Measurements from ENCODE around the gene CTTN.
"Not testable (repeated sequence)": the region's sequence is repeated elsewhere in the genome, so short reads cannot be mapped to it uniquely, and the experiment has no call there.

The CTTN gene

GRCh38 chr11:70381872-70382861, 16.2 kb upstream of the CTTN start:
- no peak for DNase-seq (ENCODE audit: low read depth in 2 of 2)

GRCh38 chr11:70383664-70384565, 14.4 kb upstream of the CTTN start:
- DNase-seq (ENCODE audit: low read depth in 2 of 2) = no peak

- no peak for DNase-seq (ENCODE audit: low read depth in 2 of 2)
Measured at GRCh38 chr11:70384566-70385152, 13.7 kb upstream of the CTTN start.

GRCh38 chr11:70387564-70387963, 10.8 kb upstream of the CTTN start:
- no peak for DNase-seq (ENCODE audit: low read depth in 2 of 2)

DNA sequence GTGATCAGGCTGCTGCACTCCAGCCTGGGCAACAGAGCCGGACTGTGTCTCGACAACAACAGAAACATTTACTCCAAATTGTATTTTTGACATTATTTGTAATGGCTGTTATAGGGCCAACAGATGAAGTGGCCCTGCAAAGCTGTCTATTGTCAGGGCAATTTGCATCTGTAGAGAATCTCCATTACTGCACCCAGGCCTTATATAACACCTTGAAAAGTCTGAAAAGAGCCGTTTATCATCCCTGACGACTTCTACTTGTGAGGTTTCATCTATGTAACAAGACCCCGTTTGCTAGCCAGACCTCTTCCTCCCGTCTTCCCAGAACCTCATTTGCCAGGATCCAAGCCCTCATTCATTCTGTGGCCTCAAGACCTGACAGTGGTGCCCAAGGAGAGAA, 9.1 kb upstream of the CTTN start:
- no peak for DNase-seq (ENCODE audit: low read depth in 2 of 2)

DNA sequence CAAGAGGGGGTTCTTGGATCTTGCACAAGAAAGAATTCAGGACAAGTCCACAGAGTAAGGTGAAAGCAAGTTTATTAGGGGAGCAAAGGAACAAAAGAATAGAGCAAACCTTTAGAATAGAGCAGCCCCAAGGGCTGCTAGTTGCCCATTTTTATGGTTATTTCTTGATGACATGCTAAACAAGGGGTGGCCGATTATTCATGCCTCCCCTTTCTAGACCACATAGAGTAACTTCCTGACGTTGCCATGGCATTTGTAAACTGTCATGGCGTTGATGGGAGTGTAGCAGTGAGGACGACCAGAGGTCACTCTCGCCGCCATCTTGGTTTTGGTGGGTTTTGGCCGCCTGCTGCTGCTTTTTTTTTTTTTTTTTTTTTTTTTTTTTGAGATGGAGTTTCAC, 7.4 kb upstream of the CTTN start:
- not testable (repeated sequence) for DNase-seq (ENCODE audit: low read depth in 2 of 2)

GRCh38 chr11:70394211-70394950, 3.9 kb upstream of the CTTN start:
- no peak for DNase-seq (ENCODE audit: low read depth in 2 of 2)

GRCh38 chr11:70397336-70397982, 870 bp upstream of the CTTN start:
- no peak for DNase-seq (ENCODE audit: low read depth in 2 of 2)

DNA sequence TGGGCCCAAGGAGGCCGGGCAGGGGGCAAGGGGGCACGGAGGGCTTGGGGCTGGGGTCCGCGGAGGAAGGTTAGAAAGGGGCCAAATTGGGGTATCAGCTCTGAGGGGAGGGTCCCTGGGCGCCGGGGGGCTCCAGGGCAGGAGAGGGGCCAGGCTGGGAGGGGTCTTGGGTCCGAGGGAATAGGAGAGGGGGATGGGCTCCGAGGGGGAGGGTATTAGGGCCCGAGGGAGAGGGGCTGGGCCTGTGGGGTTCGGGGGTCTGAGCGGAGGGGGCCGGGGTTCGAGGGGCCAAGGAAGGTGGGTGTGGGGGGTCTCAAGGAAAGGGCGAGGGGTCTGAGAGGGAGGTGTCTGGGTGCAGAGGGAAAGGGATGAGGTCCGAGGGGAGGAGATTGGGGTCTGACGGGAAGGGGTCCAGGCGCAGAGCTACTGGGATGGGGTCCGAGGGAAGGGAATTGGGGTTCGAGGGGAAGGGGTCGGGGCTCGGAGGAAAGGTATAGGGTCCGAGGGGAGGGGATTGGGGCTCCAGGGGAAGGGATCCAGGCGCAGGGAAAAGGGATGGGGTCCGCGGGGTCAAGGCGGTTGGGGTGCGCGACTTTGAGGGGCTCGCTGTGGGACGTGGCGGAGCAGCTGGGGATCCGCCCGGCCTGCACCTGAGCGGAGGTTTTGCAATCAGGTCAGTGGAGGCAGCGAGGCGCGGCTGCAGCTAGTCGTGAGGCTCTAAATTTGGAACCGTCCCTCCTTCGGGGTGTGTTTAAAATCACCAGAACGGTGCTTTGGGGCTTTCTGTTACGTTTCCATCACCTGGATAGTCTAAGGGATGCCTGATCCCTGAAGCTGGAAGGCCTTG, 728 bp downstream of the CTTN start:
- no peak for DNase-seq (ENCODE audit: low read depth in 2 of 2)

DNA sequence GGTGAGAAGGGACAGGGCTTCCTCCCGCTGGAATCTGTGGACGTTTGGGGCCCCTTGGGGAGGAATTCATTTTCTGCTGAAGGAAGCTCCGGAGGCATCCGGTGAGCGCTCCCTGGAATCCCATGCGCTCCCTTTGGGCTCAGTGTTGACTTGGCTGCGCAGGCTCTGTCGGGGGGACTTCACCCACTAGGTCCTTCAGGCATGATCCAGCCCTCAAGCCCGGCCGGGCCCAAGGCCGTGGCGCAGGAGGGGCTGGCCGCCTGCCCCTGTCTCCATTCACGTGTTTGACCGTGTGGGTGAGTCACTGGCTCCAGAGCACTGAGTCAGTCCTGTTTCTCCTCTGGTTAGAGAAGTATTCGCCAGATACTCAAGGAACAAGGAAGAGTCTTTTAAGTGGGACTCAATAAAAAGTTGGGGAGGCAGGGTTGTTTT, 1.4 kb downstream of the CTTN start:
- DNase-seq (ENCODE audit: low read depth in 2 of 2) = no peak

GRCh38 chr11:70400643-70401042, 2.3 kb downstream of the CTTN start:
- DNase-seq (ENCODE audit: low read depth in 2 of 2) = no peak

DNA sequence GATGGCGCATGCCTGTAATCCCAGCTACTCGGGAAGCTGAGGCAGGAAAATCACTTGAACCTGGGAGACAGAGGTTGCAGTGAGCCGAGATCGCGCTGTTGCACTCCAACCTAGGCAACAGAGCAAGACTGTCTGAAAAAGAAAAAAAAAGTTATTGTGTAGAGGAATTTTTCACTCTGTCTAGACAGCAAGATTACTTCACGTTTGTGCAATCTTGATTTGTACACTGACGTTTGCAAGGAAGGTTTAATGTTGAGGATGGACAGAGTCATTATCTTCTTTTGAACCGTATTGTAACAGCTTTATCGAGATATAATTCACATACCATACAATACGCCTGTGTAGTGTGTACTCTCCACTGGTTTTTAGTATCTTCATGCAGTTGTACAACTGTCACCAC, 3.7 kb downstream of the CTTN start:
- DNase-seq (ENCODE audit: low read depth in 2 of 2) = no peak

DNA sequence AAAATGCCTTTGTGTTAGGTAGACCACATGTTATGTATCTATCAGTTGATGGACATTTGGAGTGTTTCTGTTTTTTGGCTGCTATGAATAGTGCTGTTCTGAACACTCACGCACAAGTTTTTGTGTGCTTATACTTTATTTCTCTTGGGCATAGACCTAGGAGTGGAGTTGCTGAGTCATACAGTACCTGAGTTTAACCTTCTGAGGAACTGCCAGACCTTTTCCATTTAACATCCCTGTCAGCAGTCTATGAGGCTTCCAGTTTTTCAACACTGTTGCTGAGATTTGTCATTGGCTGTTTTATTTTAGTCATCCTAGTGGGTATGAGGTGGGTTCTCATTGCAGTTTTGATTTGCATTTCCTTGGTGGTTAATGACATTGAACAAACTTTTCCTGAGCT, 4.4 kb downstream of the CTTN start:
- DNase-seq (ENCODE audit: low read depth in 2 of 2) = no peak

- DNase-seq (ENCODE audit: low read depth in 2 of 2) = no peak
Measured at GRCh38 chr11:70404244-70404643, 5.9 kb downstream of the CTTN start.

DNA sequence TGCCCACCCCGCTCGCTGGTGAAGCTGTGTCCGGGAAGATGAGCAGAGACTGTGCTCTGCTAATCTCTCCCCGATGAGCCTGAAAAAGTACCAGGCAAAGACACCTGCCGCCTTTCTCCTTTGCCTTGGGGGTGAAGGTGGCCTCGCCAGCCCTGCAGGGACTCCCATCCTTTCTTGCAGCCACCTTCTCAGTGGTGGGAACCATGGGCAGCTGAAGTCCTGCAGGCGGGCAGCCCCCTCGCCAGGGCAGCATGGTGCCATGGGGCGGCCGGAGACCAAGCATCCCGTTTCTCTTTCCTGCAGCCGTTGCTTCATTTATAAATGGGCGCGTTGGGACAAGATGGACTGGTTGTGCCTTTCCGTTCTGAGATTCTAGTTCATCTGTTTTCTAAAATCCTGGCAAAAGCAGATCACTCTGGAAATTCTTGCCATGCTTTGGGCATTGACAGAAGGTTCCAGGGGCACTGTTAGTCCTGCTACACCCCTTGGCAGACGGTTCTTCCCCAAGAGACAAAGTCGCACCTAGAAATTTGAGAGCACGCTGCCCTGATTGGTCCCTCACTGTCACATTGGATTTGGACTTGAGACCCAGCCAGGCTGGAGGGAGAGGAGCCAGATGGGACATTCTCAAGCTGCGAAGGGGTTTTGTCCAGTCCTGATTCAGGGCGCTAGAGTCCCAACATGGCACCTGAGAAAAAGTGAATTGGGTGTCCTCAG, 7.5 kb downstream of the CTTN start:
- no peak for DNase-seq (ENCODE audit: low read depth in 2 of 2)

DNA sequence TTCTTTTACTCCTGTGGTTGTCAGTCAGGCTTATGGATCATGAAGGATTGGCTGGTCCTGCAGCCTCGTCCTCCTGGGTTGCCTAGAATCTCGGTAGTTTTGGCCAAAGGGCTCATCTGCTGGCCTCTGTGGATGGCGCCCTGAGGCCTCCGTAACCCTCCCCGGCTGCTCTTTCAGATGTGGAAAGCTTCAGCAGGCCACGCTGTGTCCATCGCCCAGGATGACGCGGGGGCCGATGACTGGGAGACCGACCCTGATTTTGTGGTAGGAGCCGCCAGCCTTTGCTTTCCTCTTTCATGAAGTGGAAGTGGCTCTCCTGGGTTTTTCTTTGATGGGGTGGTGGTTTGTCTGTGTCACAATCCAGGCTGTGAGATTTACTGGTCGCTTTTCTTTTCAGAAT, 8.8 kb downstream of the CTTN start:
- DNase-seq (ENCODE audit: low read depth in 2 of 2) = no peak

- DNase-seq (ENCODE audit: low read depth in 2 of 2) = no peak
Measured at GRCh38 chr11:70407814-70408213, 9.5 kb downstream of the CTTN start.

GRCh38 chr11:70408326-70408725, 10.0 kb downstream of the CTTN start:
- DNase-seq (ENCODE audit: low read depth in 2 of 2) = not testable (repeated sequence)

DNA sequence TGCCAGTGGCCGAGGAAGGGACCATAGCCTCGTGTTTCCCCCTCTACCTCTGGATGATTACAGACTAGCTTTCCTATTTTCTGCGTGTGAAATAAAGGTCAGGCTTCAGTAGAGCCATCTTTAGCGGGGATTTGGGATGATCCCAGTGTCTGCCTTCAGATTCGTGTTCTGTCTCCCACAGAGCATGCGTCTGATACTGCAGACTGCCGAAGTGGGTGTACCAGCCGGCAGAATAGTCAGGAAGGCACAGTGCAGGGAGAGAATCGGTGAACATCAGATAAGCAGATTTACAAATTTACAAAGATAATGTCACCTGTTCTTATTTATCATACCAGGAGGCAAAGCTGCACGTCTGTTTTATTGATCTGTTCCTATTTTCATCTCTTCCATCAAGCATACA, 11.1 kb downstream of the CTTN start:
- DNase-seq (ENCODE audit: low read depth in 2 of 2) = no peak
